Measurements from ENCODE around the gene TP63.
A peak's percentile ranks its signal among the peaks of the same experiment; 100 is the strongest.

The TP63 gene

GRCh38 chr3:189787632-189788031, 156.4 kb downstream of the TP63 start:
- no peaks in the 10 kb centered on the region for H3K9me3 ChIP-seq (ENCODE audit: insufficient read depth, low read depth, low read length)
- H3K9ac ChIP-seq (ENCODE audit: low read length), result no peak overlapping the region
- H3K4me2 ChIP-seq (ENCODE audit: low read length), result no peak overlapping the region
- no peak overlapping the region for H3K4me3 ChIP-seq (ENCODE audit: low read depth, low read length)
- H3K4me1 ChIP-seq (ENCODE audit: control insufficient read depth in 1 of 2, insufficient read depth in 2 of 2, low read length in 2 of 2), result no peaks in the 10 kb centered on the region
- H2BK120ac ChIP-seq (ENCODE audit: insufficient read depth, low read length, poor library complexity), result no peak overlapping the region
- H3K14ac ChIP-seq (ENCODE audit: low read length), result no peak overlapping the region
- H2AK5ac ChIP-seq (ENCODE audit: low read length), result no peak overlapping the region
- no CpG with 5 or more reads among the region's 3 CpGs for WGBS (ENCODE audit: extremely low coverage, insufficient coverage, insufficient read length)
- H4K8ac ChIP-seq (ENCODE audit: low read depth, low read length), result no peak overlapping the region
- peak overlapping the region; percentile 4 for H4K91ac ChIP-seq (ENCODE audit: low read depth, low read length)
- no peaks in the 10 kb centered on the region for H3K79me2 ChIP-seq (ENCODE audit: control insufficient read depth, insufficient read depth, low read length, poor library complexity)
- no peak overlapping the region for H2BK5ac ChIP-seq (ENCODE audit: low read depth, low read length, poor library complexity)
- H3K18ac ChIP-seq (ENCODE audit: low read length), result no peak overlapping the region
- no peaks in the 10 kb centered on the region for H3K27me3 ChIP-seq (ENCODE audit: insufficient read depth, low read length)
- no peak overlapping the region for H3K4ac ChIP-seq (ENCODE audit: low read depth, low read length)
- peaks cover 3% of the 10 kb centered on the region for H3K79me1 ChIP-seq (ENCODE audit: low read length)
- H3K36me3 ChIP-seq (ENCODE audit: control insufficient read depth in 1 of 2, insufficient read depth in 2 of 2, low read length in 2 of 2), result no peaks in the 10 kb centered on the region
- H2BK12ac ChIP-seq (ENCODE audit: low read length), result no peak overlapping the region
- no peak overlapping the region for H3K27ac ChIP-seq (ENCODE audit: low read depth, low read length)
- no peak overlapping the region for H2AFZ ChIP-seq (ENCODE audit: insufficient read depth, low read length, poor library complexity)
- H3K23ac ChIP-seq (ENCODE audit: low read length), result no peak overlapping the region
- H4K12ac ChIP-seq (ENCODE audit: low read depth, low read length), result no peak overlapping the region
- peak in 1 of 2 donors; percentile 27 for DNase-seq

GRCh38 chr3:189789432-189789831, 158.2 kb downstream of the TP63 start:
- H2AFZ ChIP-seq (ENCODE audit: insufficient read depth, low read length, poor library complexity), result no peak overlapping the region
- H3K18ac ChIP-seq (ENCODE audit: low read length), result no peak overlapping the region
- no peak overlapping the region for H2BK5ac ChIP-seq (ENCODE audit: low read depth, low read length, poor library complexity)
- H3K4me1 ChIP-seq (ENCODE audit: control insufficient read depth in 1 of 2, insufficient read depth in 2 of 2, low read length in 2 of 2), result no peaks in the 10 kb centered on the region
- H3K14ac ChIP-seq (ENCODE audit: low read length), result no peak overlapping the region
- no peaks in the 10 kb centered on the region for H3K9me3 ChIP-seq (ENCODE audit: insufficient read depth, low read depth, low read length)
- H3K79me1 ChIP-seq (ENCODE audit: low read length), result peaks cover 3% of the 10 kb centered on the region
- H4K8ac ChIP-seq (ENCODE audit: low read depth, low read length), result no peak overlapping the region
- H3K9ac ChIP-seq (ENCODE audit: low read length), result no peak overlapping the region
- no peaks in the 10 kb centered on the region for H3K79me2 ChIP-seq (ENCODE audit: control insufficient read depth, insufficient read depth, low read length, poor library complexity)
- no peak overlapping the region for H4K12ac ChIP-seq (ENCODE audit: low read depth, low read length)
- no peak overlapping the region for H3K27ac ChIP-seq (ENCODE audit: low read depth, low read length)
- no peak overlapping the region for H3K4ac ChIP-seq (ENCODE audit: low read depth, low read length)
- no peak overlapping the region for H2BK12ac ChIP-seq (ENCODE audit: low read length)
- no peak overlapping the region for H2BK120ac ChIP-seq (ENCODE audit: insufficient read depth, low read length, poor library complexity)
- DNase-seq, result no peak
- no peak overlapping the region for H2AK5ac ChIP-seq (ENCODE audit: low read length)
- H3K4me2 ChIP-seq (ENCODE audit: low read length), result no peak overlapping the region
- no peaks in the 10 kb centered on the region for H3K36me3 ChIP-seq (ENCODE audit: control insufficient read depth in 1 of 2, insufficient read depth in 2 of 2, low read length in 2 of 2)
- H4K91ac ChIP-seq (ENCODE audit: low read depth, low read length), result no peak overlapping the region
- H3K23ac ChIP-seq (ENCODE audit: low read length), result no peak overlapping the region
- H3K27me3 ChIP-seq (ENCODE audit: insufficient read depth, low read length), result no peaks in the 10 kb centered on the region
- WGBS (ENCODE audit: extremely low coverage, insufficient coverage, insufficient read length), result no CpG with 5 or more reads among the region's 2 CpGs
- no peak overlapping the region for H3K4me3 ChIP-seq (ENCODE audit: low read depth, low read length)

- WGBS (ENCODE audit: extremely low coverage, insufficient coverage, insufficient read length), result no CpG with 5 or more reads among the region's 7 CpGs
- Histone ChIP-seq H3K36me3 (ENCODE audit: control insufficient read depth in 1 of 2, insufficient read depth in 2 of 2, low read length in 2 of 2) (no peaks in the 10 kb centered on the region), H2BK120ac (ENCODE audit: insufficient read depth, low read length, poor library complexity) (no peak overlapping the region)
These were observed 159.5 kb downstream of the TP63 start for GRCh38 chr3:189790658-189791057.

GRCh38 chr3:189792046-189792929, 161.1 kb downstream of the TP63 start:
- no peak overlapping the region for H3K4me3 ChIP-seq (ENCODE audit: low read depth, low read length)
- H2BK5ac ChIP-seq (ENCODE audit: low read depth, low read length, poor library complexity), result no peak overlapping the region
- no peak overlapping the region for H2AK5ac ChIP-seq (ENCODE audit: low read length)
- peak overlapping the region; percentile 10 for H2BK12ac ChIP-seq (ENCODE audit: low read length)
- no peaks in the 10 kb centered on the region for H3K9me3 ChIP-seq (ENCODE audit: insufficient read depth, low read depth, low read length)
- H3K4me1 ChIP-seq (ENCODE audit: control insufficient read depth in 1 of 2, insufficient read depth in 2 of 2, low read length in 2 of 2), result peaks cover 0 to 1% of the 10 kb centered on the region in 2 experiments
- H3K4ac ChIP-seq (ENCODE audit: low read depth, low read length), result no peak overlapping the region
- H4K8ac ChIP-seq (ENCODE audit: low read depth, low read length), result no peak overlapping the region
- H4K91ac ChIP-seq (ENCODE audit: low read depth, low read length), result no peak overlapping the region
- no peak overlapping the region for H2BK120ac ChIP-seq (ENCODE audit: insufficient read depth, low read length, poor library complexity)
- no peak overlapping the region for H3K4me2 ChIP-seq (ENCODE audit: low read length)
- peak overlapping the region; percentile 18 for H3K14ac ChIP-seq (ENCODE audit: low read length)
- H3K36me3 ChIP-seq (ENCODE audit: control insufficient read depth in 1 of 2, insufficient read depth in 2 of 2, low read length in 2 of 2), result no peaks in the 10 kb centered on the region
- no peaks in the 10 kb centered on the region for H3K79me2 ChIP-seq (ENCODE audit: control insufficient read depth, insufficient read depth, low read length, poor library complexity)
- no peaks in the 10 kb centered on the region for H3K27me3 ChIP-seq (ENCODE audit: insufficient read depth, low read length)
- no peak for DNase-seq
- H3K23ac ChIP-seq (ENCODE audit: low read length), result no peak overlapping the region
- H3K79me1 ChIP-seq (ENCODE audit: low read length), result peaks cover 3% of the 10 kb centered on the region
- H3K9ac ChIP-seq (ENCODE audit: low read length), result no peak overlapping the region
- no CpG with 5 or more reads among the region's 7 CpGs for WGBS (ENCODE audit: extremely low coverage, insufficient coverage, insufficient read length)
- no peak overlapping the region for H2AFZ ChIP-seq (ENCODE audit: insufficient read depth, low read length, poor library complexity)
- no peak overlapping the region for H3K27ac ChIP-seq (ENCODE audit: low read depth, low read length)
- H4K12ac ChIP-seq (ENCODE audit: low read depth, low read length), result no peak overlapping the region
- no peak overlapping the region for H3K18ac ChIP-seq (ENCODE audit: low read length)

More at GRCh38 chr3:189790658-189791057, 159.5 kb downstream of the TP63 start:
- H3K4me3 ChIP-seq (ENCODE audit: low read depth, low read length), result no peak overlapping the region
- no peak for DNase-seq
- H3K9me3 ChIP-seq (ENCODE audit: insufficient read depth, low read depth, low read length), result no peaks in the 10 kb centered on the region
- H3K23ac ChIP-seq (ENCODE audit: low read length), result no peak overlapping the region
- H4K12ac ChIP-seq (ENCODE audit: low read depth, low read length), result no peak overlapping the region
- no peak overlapping the region for H4K91ac ChIP-seq (ENCODE audit: low read depth, low read length)
- H2BK12ac ChIP-seq (ENCODE audit: low read length), result no peak overlapping the region
- no peak overlapping the region for H2BK5ac ChIP-seq (ENCODE audit: low read depth, low read length, poor library complexity)
- peaks cover 3% of the 10 kb centered on the region for H3K79me1 ChIP-seq (ENCODE audit: low read length)
- H3K4ac ChIP-seq (ENCODE audit: low read depth, low read length), result no peak overlapping the region
- no peaks in the 10 kb centered on the region for H3K4me1 ChIP-seq (ENCODE audit: control insufficient read depth in 1 of 2, insufficient read depth in 2 of 2, low read length in 2 of 2)
- no peak overlapping the region for H2AFZ ChIP-seq (ENCODE audit: insufficient read depth, low read length, poor library complexity)
- H2AK5ac ChIP-seq (ENCODE audit: low read length), result no peak overlapping the region
- no peak overlapping the region for H3K14ac ChIP-seq (ENCODE audit: low read length)
- no peak overlapping the region for H3K9ac ChIP-seq (ENCODE audit: low read length)
- H4K8ac ChIP-seq (ENCODE audit: low read depth, low read length), result no peak overlapping the region
- peak overlapping the region; percentile 29 for H3K4me2 ChIP-seq (ENCODE audit: low read length)
- no peaks in the 10 kb centered on the region for H3K27me3 ChIP-seq (ENCODE audit: insufficient read depth, low read length)
- peak overlapping the region; percentile 17 for H3K27ac ChIP-seq (ENCODE audit: low read depth, low read length)
- no peak overlapping the region for H3K18ac ChIP-seq (ENCODE audit: low read length)
- no peaks in the 10 kb centered on the region for H3K79me2 ChIP-seq (ENCODE audit: control insufficient read depth, insufficient read depth, low read length, poor library complexity)

Measured in trophoblast cell (in vitro differentiated cells and primary cell).